HEK293 (cell line): ENCODE data around the gene NDST4.

Experiments used
- ZNF155 ChIP-seq: fragments of 450-650 bp; formaldehyde crosslinking; IDR thresholded peaks from 2 replicates; pipeline ENCODE4 v1.5.1; 2016; ENCODE audit warnings: missing biosample characterization, missing genetic modification characterization
- ZNF398 ChIP-seq: fragments of 450-650 bp; formaldehyde crosslinking; IDR thresholded peaks from 2 replicates; pipeline ENCODE4 v1.5.1; 2017; ENCODE audit warnings: missing biosample characterization, missing genetic modification characterization

- TF ChIP-seq ZNF155 (tag by site-specific recombination) (no peak), ZNF398 (tag by site-specific recombination) (no peak)
Observed at GRCh38 chr4:115152081-115152480, 38.7 kb upstream of the NDST4 start.
